ENCODE results near the gene PLA2G6.
A peak's percentile ranks its signal among the peaks of the same experiment; 100 is the strongest.
"Not testable (repeated sequence)": the region's sequence is repeated elsewhere in the genome, so short reads cannot be mapped to it uniquely, and the experiment has no call there.

Gene PLA2G6

DNA sequence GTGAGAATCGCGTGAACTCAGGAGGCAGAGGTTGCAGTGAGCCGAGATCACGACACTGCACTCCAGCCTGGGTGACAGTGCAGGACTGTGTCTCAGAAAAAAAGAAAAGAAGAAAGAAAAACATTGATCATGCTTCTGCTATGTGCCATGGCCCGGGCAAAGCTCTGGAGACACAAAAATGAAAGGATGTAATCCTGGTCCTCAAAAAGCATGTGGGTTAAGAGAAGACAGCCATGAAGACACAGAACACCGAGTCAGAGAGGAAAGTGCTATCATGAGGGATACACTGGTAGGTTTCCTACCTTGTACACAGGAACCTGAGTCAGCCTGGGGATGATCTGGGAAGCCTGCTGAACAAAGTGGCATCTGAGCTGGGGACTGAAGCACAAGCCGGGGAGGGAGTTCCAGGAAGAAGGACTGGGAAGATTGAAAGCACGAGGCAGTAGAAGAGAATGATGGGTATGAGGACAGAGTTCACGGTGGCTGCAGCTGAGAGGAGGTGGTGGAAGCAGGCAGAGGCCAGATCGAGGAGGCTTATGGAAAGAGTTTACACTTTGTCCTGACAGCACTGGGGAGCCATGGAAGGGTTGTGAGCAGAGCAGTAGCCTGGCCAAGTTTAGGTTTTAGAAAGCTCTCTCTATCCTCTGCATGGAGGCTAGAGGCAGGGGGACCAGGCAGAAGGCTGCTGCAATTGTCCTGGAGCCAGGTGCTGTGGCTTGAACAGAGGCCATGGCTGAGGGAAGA, 10.3 kb upstream of the PLA2G6 start:
- DNase-seq (ENCODE audit: low spot score in 2 of 2) = no peak
- peaks cover 6% of the 10 kb centered on the region; the same call in 1 of the 2 replicates for H3K4me1 ChIP-seq
- H3K27me3 ChIP-seq (ENCODE audit: low read depth) = no peaks in the 10 kb centered on the region
- H3K36me3 ChIP-seq (replicated peaks) = no peaks in the 10 kb centered on the region
- H3K9me3 ChIP-seq = no peaks in the 10 kb centered on the region
- in situ Hi-C loops (cut with MboI; ENCODE audit: low sequenced_read_pairs) = no loop called here
- no peak overlapping the region for H3K4me3 ChIP-seq

DNA sequence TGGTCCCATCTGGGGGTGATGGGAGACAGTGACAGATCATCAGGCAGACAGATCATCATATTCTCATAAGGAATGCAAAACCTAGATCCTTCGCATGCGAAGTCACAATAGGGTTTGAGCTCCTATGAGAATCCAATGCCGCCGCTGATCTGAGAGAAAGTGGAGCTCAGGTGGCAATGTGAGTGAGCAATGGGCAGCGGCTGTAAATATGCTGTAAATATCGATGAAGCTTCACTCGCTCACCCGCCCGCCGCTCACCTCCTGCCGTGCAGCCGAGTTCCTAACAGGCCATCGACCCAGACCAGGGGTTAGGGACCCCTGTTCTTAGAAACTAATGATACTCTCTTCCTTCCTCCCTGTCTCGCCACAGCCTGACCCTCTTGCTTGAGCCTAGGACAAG, 9.4 kb upstream of the PLA2G6 start:
- H3K4me3 ChIP-seq = no peak overlapping the region
- H3K36me3 ChIP-seq (replicated peaks) = no peaks in the 10 kb centered on the region
- in situ Hi-C loops (cut with MboI; ENCODE audit: low sequenced_read_pairs) = no loop called here
- H3K27me3 ChIP-seq (ENCODE audit: low read depth) = no peaks in the 10 kb centered on the region
- no peaks in the 10 kb centered on the region for H3K9me3 ChIP-seq
- no peak for DNase-seq (ENCODE audit: low spot score in 2 of 2)
- H3K4me1 ChIP-seq = peaks cover 6% of the 10 kb centered on the region; the same call in 1 of the 2 replicates

- DNase-seq (ENCODE audit: low spot score in 2 of 2) = no peak
- H3K4me1 ChIP-seq = peaks cover 6% of the 10 kb centered on the region; the same call in 1 of the 2 replicates
- H3K4me3 ChIP-seq = no peak overlapping the region
- no peaks in the 10 kb centered on the region for H3K27me3 ChIP-seq (ENCODE audit: low read depth)
- H3K36me3 ChIP-seq (replicated peaks) = no peaks in the 10 kb centered on the region
- H3K9me3 ChIP-seq = no peaks in the 10 kb centered on the region
- in situ Hi-C loops (cut with MboI; ENCODE audit: low sequenced_read_pairs) = no loop called here
These were observed 9.0 kb upstream of the PLA2G6 start for GRCh38 chr22:38190581-38190980.

GRCh38 chr22:38189104-38189503, 7.5 kb upstream of the PLA2G6 start:
- no peaks in the 10 kb centered on the region for H3K9me3 ChIP-seq
- H3K27me3 ChIP-seq (ENCODE audit: low read depth) = no peaks in the 10 kb centered on the region
- H3K4me3 ChIP-seq = no peak overlapping the region
- H3K36me3 ChIP-seq (replicated peaks) = no peaks in the 10 kb centered on the region
- H3K4me1 ChIP-seq = no peaks in the 10 kb centered on the region; the same call in 1 of the 2 replicates
- DNase-seq (ENCODE audit: low spot score in 2 of 2) = no peak
- in situ Hi-C loops (cut with MboI; ENCODE audit: low sequenced_read_pairs) = no loop called here

- DNase-seq (ENCODE audit: low spot score in 2 of 2) = no peak
- in situ Hi-C loops (cut with MboI; ENCODE audit: low sequenced_read_pairs) = no loop called here
- H3K9me3 ChIP-seq = no peaks in the 10 kb centered on the region
- no peak overlapping the region for H3K4me3 ChIP-seq
- H3K36me3 ChIP-seq (replicated peaks) = no peaks in the 10 kb centered on the region
- no peaks in the 10 kb centered on the region for H3K27me3 ChIP-seq (ENCODE audit: low read depth)
- no peaks in the 10 kb centered on the region; the same call in 1 of the 2 replicates for H3K4me1 ChIP-seq
These were observed 6.0 kb upstream of the PLA2G6 start for GRCh38 chr22:38187413-38188212.

GRCh38 chr22:38186429-38186828, 4.8 kb upstream of the PLA2G6 start:
- H3K36me3 ChIP-seq (replicated peaks) = no peaks in the 10 kb centered on the region
- DNase-seq (ENCODE audit: low spot score in 2 of 2) = no peak
- no peak overlapping the region for H3K4me3 ChIP-seq
- H3K4me1 ChIP-seq = peaks cover 3% of the 10 kb centered on the region
- no peaks in the 10 kb centered on the region for H3K27me3 ChIP-seq (ENCODE audit: low read depth)
- H3K9me3 ChIP-seq = no peaks in the 10 kb centered on the region
- in situ Hi-C loops (cut with MboI; ENCODE audit: low sequenced_read_pairs) = no loop called here

GRCh38 chr22:38184788-38185187, 3.2 kb upstream of the PLA2G6 start:
- in situ Hi-C loops (cut with MboI; ENCODE audit: low sequenced_read_pairs) = no loop called here
- no peaks in the 10 kb centered on the region for H3K9me3 ChIP-seq
- no peak overlapping the region for H3K4me3 ChIP-seq
- peaks cover 15% of the 10 kb centered on the region for H3K4me1 ChIP-seq
- DNase-seq (ENCODE audit: low spot score in 2 of 2) = no peak
- H3K27me3 ChIP-seq (ENCODE audit: low read depth) = no peaks in the 10 kb centered on the region
- H3K36me3 ChIP-seq (replicated peaks) = no peaks in the 10 kb centered on the region

DNA sequence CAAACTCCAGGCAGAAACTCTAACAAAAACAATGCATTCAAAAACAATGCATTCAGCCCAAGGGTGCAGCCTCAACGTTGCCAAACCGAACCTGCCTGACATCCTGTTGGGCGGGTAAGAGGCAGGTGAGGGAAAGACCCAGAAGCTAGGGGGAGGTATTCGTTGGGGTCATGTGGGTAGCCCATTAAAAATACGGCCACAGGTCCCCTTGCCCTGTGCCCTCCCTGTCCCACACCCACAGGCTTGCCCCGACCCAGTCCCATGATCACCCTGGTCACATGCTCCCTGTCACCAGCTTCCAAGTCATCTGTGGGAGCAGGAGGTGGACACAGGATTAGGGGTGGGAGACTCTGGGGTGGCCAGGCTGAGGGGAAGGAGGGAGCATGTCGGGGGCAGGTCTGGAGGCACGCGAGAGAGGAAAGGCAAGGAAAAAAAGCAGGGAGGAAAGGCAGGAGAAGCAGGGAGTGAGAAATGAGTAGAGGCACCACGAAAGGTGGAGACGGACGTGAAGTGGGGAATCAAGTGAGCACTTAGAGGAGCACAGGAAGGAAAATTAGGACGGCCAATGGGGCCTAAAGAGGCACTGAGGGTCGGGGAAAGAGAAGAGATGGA, 683 bp downstream of the PLA2G6 start:
- in situ Hi-C loops (cut with MboI; ENCODE audit: low sequenced_read_pairs) = no loop called here
- Histone ChIP-seq H3K4me1 (peaks cover 24% of the 10 kb centered on the region), H3K9me3 (no peaks in the 10 kb centered on the region), H3K36me3 (replicated peaks) (no peaks in the 10 kb centered on the region), H3K4me3 (peak overlapping the region; percentile 54), H3K27me3 (ENCODE audit: low read depth) (no peaks in the 10 kb centered on the region)
- DNase-seq (ENCODE audit: low spot score in 2 of 2) = peak in 1 of 2 experiments; percentile 30

DNA sequence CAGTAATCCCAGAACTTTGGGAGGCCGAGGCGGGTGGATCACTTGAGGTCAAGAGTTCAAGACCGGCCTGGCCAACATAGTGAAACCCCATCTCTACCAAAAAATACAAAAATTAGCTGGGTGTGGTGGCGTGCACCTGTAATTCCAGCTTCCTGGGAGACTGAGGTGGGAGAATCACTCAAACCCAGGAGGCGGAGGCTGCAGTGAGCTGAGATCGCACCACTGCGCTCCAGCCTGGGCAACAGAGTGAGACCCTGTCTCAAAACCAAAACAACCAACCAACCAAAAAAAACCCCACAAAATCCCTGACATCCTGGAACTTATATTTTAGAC, 3.1 kb downstream of the PLA2G6 start:
- H3K9me3 ChIP-seq; DNase-seq (ENCODE audit: low spot score in 2 of 2); in situ Hi-C loops (cut with MboI; ENCODE audit: low sequenced_read_pairs); H3K27me3 ChIP-seq (ENCODE audit: low read depth); H3K4me3 ChIP-seq; H3K36me3 ChIP-seq (replicated peaks): not testable (repeated sequence)
- peaks cover 24% of the 10 kb centered on the region for H3K4me1 ChIP-seq

- peak; percentile 54 to 60 for DNase-seq (ENCODE audit: low spot score in 2 of 2)
- H3K27me3 ChIP-seq (ENCODE audit: low read depth) = no peaks in the 10 kb centered on the region
- H3K4me1 ChIP-seq = peaks cover 24% of the 10 kb centered on the region
- H3K36me3 ChIP-seq (replicated peaks) = no peaks in the 10 kb centered on the region
- in situ Hi-C loops (cut with MboI; ENCODE audit: low sequenced_read_pairs) = no loop called here
- H3K9me3 ChIP-seq = no peaks in the 10 kb centered on the region
- H3K4me3 ChIP-seq = no peak overlapping the region
These were observed 3.6 kb downstream of the PLA2G6 start for GRCh38 chr22:38177926-38178604.

DNA sequence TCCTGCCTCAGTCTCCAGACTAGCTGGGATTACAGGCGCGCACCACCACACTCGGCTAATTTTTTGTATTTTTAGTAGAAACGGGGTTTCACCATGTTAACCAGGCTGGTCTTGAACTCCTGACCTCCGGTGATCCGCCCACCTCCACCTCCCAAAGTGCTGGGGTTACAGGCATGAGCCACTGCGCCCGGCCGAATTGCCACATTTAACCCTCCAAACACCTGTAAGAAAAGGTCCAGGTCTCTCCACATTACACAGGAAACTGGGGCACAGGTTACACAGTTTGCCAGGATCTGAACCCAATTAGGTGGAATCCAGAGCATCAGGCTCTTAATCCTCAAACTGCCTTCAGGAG, 4.1 kb downstream of the PLA2G6 start:
- H3K36me3 ChIP-seq (replicated peaks); DNase-seq (ENCODE audit: low spot score in 2 of 2); H3K27me3 ChIP-seq (ENCODE audit: low read depth); H3K4me3 ChIP-seq; H3K9me3 ChIP-seq; in situ Hi-C loops (cut with MboI; ENCODE audit: low sequenced_read_pairs): not testable (repeated sequence)
- peaks cover 24% of the 10 kb centered on the region for H3K4me1 ChIP-seq

- peaks cover 23% of the 10 kb centered on the region for H3K4me1 ChIP-seq
- no peaks in the 10 kb centered on the region for H3K36me3 ChIP-seq (replicated peaks)
- DNase-seq (ENCODE audit: low spot score in 2 of 2) = no peak
- H3K9me3 ChIP-seq = no peaks in the 10 kb centered on the region
- no peak overlapping the region for H3K4me3 ChIP-seq
- H3K27me3 ChIP-seq (ENCODE audit: low read depth) = no peaks in the 10 kb centered on the region
- in situ Hi-C loops (cut with MboI; ENCODE audit: low sequenced_read_pairs) = no loop called here
These were observed 4.6 kb downstream of the PLA2G6 start for GRCh38 chr22:38177044-38177443.

DNA sequence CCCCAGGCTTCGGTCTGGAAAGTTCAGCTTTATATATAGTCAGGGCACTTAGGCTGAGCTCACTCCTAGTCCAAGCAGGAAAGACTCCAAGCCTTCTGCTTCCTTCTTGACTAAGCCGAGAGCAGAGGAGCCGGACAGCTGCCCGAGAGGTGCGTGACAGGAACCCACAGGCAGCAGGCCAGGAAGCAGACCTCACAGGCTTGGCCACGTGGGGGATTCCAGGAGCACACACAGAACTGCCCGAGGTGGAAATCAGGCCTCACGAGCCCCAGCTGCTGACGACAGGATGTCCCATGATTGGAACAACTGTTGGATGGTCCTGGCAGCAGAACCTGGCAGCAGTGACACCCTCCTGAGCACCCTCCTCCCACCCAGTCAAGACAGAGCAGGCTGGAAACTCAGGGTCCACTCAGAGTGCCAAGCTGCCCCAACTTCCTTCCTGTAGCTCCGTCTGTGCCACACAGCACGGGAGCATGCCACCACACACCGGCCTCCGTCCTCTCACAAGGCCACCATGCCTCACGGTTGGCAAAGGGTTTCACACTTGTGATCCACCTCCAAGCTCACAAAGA, 5.4 kb downstream of the PLA2G6 start:
- no peaks in the 10 kb centered on the region for H3K36me3 ChIP-seq (replicated peaks)
- H3K4me1 ChIP-seq = peaks cover 21% of the 10 kb centered on the region
- no peak for DNase-seq (ENCODE audit: low spot score in 2 of 2)
- in situ Hi-C loops (cut with MboI; ENCODE audit: low sequenced_read_pairs) = no loop called here
- no peaks in the 10 kb centered on the region for H3K27me3 ChIP-seq (ENCODE audit: low read depth)
- H3K9me3 ChIP-seq = no peaks in the 10 kb centered on the region
- no peak overlapping the region for H3K4me3 ChIP-seq

All from HAP-1 (cell line).